Measurements from ENCODE around the gene CROCC2. TPM values are rescaled to one million over a fixed set of nuclear protein-coding genes. Genes with fewer than 3 reads are reported as not detected.

The CROCC2 gene
- total and polyA plus RNA-seq, 2 of the 13 experiments (the other 11 are each of a cell fraction or from before 2014, with no cell fraction given): not detected

DNA sequence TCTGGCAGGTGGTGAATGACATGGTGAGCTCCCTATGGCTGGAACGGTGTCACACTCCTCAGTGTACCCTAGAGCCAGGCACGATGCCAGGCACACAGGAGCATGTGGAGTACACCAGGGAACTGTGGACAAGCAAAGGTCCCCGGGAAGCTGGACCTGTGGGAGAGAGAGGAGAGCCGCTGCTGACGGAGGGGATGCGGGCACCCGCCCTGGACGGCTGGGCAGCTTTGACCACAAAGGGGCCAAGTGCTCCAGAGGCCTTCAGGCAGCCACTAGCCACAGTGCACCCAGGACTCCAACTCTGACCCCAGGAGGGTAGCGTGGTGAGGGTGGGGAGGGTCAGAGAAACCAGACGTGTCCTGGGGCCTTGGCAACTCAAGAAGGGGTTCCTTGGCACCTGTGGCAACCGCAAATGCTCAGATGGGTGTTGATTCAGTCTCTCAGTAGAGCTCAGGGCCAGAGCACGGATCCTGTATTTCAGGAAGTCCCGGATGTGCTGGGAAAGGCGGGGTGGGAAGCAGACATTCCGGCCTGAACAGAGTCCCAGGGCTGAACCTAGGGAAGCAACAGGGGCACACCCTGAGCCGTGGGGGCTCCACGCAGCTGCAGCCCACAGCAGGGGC is 7.9 kb upstream of the CROCC2 start (continued):
- TF ChIP-seq, protein P1, sequence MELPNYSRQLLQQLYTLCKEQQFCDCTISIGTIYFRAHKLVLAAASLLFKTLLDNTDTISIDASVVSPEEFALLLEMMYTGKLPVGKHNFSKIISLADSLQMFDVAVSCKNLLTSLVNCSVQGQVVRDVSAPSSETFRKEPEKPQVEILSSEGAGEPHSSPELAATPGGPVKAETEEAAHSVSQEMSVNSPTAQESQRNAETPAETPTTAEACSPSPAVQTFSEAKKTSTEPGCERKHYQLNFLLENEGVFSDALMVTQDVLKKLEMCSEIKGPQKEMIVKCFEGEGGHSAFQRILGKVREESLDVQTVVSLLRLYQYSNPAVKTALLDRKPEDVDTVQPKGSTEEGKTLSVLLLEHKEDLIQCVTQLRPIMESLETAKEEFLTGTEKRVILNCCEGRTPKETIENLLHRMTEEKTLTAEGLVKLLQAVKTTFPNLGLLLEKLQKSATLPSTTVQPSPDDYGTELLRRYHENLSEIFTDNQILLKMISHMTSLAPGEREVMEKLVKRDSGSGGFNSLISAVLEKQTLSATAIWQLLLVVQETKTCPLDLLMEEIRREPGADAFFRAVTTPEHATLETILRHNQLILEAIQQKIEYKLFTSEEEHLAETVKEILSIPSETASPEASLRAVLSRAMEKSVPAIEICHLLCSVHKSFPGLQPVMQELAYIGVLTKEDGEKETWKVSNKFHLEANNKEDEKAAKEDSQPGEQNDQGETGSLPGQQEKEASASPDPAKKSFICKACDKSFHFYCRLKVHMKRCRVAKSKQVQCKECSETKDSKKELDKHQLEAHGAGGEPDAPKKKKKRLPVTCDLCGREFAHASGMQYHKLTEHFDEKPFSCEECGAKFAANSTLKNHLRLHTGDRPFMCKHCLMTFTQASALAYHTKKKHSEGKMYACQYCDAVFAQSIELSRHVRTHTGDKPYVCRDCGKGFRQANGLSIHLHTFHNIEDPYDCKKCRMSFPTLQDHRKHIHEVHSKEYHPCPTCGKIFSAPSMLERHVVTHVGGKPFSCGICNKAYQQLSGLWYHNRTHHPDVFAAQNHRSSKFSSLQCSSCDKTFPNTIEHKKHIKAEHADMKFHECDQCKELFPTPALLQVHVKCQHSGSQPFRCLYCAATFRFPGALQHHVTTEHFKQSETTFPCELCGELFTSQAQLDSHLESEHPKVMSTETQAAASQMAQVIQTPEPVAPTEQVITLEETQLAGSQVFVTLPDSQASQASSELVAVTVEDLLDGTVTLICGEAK (IDR thresholded peaks at IDR 0.05): no peak
- TF ChIP-seq, protein P1 (CRISPR knock-in tag; IDR thresholded peaks at IDR 0.05): no peak
- TF ChIP-seq ZNF367 (CRISPR knock-in tag; IDR thresholded peaks at IDR 0.05; ENCODE audit: borderline replicate concordance) (no peak), ZFP1 (CRISPR knock-in tag; IDR thresholded peaks at IDR 0.05) (no peak), MXI1 (IDR thresholded peaks at IDR 0.05; ENCODE audit: borderline replicate concordance, low read depth, low read length) (no peak), ZNF577 (CRISPR knock-in tag; IDR thresholded peaks at IDR 0.05; ENCODE audit: borderline replicate concordance, low read depth) (no peak), ZNF280B (CRISPR knock-in tag; IDR thresholded peaks at IDR 0.05; ENCODE audit: borderline replicate concordance) (0 out of 2 replicates have a peak, but pooled peaks have one; percentile 13), WIZ (CRISPR knock-in tag; IDR thresholded peaks at IDR 0.05) (no peak), ZMAT3 (CRISPR knock-in tag; conservative IDR thresholded peaks at IDR 0.05) (0 out of 2 replicates have a peak, but pooled peaks have one; percentile 36), ZNF891 (CRISPR knock-in tag; IDR thresholded peaks at IDR 0.05) (no peak; the same call in 1 of the 2 replicates), XRCC5 (optimal IDR thresholded peaks at IDR 0.05; ENCODE audit: low read length) (no peak)

Measured in HepG2 (cell line).